GM18508 (cell line): ENCODE measurements around the gene ETV6.

ENCODE experiments used
- ATAC-seq: cut with Tn5 transposase; IDR thresholded peaks from one replicate; pipeline ENCODE4 v1.9.1; 2021; ENCODE audit warnings: moderate number of reproducible peaks; ENCODE audit not compliant: insufficient read depth, unreplicated experiment

Gene ETV6

DNA sequence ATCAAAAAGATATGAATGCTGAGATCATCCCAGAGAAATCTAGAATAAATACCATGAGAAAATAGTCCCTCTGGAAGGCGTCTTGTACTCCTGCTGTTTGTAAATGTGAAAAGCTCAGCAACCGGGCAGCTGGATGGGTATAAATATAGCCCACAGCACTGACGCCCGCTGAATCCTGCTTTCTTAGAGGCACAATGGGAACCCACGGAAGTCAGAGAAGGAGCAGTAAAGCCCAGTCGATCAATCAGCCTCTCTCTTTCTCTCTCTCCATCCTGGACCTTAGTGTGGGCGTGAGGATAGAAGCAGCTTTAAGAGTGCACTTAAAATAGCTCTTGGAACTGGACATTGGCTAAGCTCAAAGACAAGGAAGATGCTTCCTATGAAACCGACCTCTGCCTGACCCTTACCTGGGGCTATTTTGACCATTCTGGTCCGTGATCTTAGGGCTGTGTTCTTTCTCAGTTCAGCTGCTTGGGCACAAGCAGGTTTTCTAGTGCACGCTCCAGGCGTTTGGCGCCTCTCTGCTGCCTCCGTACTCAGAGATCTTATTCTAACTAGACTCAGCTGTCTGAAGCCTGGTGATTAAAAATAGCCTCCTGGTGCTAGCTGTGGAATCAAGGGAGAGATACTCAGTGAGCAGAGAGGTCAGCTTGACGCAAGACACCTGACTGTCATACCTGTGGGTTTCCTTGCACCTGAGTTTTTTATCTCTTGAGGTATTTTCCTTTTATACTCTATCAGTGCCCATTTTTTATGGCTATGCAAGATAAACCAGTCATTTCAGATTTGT, 144.6 kb downstream of the ETV6 start:
- no peak for ATAC-seq

DNA sequence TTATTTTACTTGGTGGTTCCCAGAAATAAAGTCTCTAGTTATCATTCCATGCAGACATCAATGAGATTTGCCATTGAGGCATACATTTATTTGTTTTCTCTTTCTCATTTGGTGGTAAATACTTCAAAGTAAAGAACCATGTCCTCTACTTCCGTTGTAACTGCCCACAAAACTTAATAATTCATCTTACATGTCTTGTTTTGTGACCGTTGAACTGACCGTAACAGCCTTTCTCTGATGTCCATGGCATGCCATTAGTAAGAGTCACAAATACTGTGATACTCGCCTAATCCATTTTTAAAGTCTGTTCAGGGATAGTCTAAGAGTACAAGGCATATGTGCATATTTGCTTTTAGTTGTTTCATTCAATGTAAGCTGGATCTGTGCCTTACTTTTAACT, 145.3 kb downstream of the ETV6 start:
- no peak for ATAC-seq

DNA sequence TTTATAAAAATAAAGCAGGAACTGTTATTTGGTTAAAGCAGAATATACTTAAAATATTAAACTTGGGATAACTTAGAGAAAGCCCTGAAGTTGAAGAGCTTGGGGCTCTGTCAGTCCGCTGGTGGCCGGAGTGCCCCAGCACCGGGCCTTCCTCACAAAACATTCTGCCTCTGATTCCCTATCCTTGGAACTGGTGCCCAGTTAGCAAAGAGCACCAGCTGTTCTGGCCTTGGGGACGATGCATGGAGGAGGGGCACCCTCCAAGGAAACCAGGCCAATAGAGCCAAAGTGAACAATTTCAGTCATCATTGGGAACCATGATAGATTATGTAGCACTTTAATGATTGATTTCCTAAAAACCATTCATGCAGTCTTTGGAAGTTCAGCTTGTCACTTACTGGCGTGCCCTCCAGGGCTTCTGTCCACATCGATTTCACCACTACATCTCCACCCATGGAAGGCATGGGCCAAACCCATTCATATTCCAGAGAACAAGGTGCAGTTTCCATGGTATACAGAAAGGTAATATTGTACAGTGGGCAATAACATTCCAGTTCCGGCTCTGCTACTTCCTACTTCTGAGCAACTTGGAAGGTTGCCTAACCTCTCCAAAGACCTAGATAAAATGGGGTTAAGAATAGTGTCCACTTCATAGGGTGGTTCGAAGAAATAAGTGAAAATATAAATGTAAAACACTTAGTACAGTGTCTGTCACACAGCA, 145.9 kb downstream of the ETV6 start:
- no peak for ATAC-seq

DNA sequence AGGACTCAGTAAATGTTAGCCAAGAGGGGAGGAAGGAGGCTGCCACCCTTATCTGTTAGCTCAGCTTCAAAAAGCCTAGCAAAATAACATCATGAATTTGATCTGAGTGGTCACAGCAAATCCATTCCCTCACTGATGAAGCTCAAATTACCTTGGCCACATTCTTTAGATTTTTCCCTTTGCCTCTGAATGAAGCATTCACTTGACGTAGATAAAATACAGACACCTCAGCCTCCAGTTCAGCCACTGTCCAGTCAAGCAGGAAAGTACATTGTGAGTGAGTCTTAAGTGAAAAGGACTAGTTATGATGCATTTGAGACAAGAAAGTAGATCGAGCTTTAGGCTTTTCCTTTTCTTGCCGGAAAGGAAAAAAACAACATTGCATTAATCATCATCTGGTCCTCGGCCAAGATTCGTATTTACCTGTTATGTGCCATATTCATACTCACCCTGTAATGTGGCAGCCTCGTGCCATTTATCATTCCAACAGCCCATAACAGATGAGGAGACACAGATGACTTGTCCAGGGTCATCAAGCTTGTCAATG, 146.5 kb downstream of the ETV6 start:
- ATAC-seq, result no peak

DNA sequence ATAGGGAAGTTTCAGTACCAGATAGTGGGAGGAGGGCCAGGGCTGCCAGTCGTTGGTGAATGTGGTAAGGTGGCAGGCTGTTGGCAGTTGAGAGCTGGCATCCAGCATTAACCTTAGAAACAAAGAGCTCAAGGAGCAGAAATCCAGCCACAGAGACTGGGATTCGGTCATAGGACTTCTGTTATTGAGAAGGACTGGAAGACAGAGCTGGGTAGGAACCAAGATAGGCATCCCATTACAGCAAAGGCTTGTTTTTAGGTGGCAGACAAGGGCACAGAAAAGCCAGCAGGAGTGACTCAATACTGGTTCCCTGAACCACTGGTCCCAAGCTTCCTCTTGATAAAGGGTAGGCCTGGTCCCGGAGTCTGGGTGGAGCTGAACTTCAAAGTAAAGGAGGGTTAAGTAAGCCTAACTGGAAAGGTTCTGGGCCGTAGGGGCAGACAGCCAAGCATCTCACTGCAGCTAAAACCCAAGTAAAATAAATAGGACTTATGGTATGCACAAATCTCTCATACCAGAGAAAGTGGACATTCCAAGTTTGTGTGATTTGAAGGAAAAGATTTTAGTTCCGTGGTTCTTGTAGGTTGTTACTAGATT, 147.9 kb downstream of the ETV6 start:
- ATAC-seq, result no peak

DNA sequence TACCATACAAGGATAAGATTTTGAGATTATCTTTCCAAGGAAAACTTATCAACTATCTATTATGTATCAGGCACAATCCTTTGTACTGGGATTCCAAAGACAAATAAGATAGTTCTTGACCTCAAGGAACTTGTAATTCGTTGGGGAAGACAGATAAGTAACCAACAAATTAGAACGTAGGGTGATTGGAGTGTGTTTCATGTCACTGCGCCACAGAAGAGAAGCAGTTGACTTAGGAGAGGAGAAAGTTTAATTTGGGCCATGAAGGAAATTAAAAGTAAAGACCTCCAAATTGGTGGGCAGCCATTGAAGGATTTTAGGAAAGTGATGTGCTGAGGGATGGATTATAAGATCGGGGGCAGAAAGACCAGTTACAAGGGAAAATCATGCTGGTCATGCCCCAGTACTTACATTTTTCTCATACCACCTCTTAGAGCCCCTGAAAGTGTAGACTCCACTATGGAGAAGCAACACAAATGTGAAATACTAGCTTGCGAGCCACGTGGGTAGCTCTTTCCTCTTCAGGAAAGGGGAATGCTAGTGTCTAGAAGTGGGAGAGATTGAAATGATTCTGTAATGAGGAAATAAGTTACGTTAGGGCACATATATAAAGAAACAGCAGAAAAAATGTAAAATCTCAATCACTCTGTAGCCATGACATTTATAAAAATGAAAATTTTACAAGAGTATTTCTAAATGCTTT, 148.7 kb downstream of the ETV6 start:
- ATAC-seq, result no peak

DNA sequence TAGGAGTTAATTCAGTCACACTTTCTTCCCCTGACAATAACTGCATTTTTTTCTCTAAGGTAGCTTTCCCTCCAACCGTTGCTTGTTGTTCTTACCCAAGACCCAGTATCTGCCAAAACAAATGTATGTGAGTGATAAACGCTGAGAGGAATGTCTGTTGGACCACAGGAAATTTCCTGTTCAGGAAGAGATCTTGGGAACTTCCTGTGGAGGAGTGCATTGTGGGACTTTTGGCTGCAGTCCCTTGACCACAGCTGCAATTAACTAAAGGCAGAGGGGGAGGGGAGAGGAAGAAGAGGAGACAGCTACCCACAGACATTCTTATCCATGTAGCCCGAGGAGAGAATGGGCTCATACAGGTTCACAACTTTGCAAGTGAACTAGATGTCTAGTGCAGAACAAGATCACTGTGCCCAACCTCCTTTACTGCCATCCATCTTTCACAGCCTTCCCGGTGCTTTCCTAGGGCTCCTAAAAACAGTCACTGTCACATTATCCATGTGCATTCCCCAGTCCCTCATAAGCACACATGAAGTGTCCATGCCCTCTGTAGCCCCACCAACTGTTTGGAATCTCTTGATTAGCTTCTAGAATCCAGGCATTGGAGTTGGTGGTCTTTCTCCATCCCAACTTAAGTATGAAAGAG, 149.5 kb downstream of the ETV6 start:
- no peak for ATAC-seq

DNA sequence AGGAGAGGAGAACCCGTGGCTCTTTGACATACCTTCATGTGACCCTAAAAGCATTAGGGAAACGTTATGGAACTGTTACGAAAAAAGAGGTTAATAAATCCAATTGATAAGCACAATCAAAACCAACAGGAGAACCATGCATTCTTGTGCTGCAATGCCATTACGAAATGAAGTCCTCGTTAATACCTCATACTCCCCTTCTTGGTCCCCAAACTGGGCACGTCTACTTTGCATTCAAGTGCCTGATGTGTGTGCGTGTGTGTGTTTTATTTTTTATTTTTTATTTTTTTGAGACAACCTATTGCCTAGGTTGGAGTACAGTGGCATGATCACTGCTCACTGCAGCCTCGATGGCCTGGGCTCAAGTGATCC, 150.0 kb downstream of the ETV6 start:
- ATAC-seq, result no peak

DNA sequence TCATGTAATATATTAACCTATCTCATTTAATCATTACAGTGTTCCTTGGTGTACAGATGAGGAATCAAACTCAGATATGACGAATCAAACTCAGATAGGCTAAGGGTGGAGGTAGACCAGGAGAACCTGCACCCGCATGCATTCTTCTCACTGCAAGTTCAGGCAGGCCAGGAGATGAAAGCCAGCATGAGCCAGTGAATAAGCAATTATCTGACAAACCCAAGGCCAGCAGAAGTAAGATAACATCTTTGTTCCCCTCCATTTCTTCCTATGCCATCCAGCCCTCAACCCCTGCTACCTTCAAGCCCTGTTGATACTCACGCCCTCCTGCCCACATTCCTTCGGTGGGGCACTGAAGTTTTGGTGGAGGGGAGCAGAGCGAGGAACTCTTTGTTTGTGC, 152.2 kb downstream of the ETV6 start:
- no peak for ATAC-seq

DNA sequence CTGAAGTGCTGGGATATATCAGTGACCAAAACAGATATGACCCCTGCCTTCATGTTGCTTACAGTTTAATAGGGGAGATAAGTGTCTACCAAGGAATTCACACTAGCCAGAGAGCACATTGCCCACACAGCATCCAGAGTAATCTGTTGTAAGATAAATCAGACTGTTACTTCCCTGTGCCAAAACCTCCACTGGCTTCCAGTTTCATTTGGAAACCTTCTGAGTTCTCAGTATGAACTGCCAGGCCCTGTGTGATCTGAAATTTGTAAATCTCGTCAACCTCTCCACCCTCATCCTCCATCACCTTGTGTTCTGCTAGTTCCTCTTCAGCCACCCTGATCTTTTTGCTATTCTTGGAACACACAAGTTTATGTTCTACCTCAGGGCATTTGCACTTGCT, 154.7 kb downstream of the ETV6 start:
- ATAC-seq, result no peak

DNA sequence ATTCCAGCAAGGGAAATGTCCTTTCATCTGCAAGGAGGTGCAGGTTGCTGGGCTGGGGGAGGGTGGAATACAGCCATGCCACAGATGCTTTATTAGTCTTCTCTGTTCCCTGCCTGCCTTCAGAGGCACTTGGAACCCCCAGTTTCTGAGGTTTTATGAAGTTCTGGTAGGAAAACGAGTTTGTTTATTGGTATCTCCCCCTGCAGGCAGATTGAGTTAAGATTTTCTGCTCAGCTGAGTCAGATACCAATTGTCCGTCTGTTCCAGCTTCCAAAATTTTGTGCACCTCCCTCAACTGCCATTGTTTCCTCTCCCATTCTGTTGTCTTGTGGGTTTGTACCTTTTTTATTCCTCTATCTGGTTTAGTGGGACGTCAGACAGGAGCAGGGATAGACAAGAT, 155.6 kb downstream of the ETV6 start:
- ATAC-seq, result no peak

DNA sequence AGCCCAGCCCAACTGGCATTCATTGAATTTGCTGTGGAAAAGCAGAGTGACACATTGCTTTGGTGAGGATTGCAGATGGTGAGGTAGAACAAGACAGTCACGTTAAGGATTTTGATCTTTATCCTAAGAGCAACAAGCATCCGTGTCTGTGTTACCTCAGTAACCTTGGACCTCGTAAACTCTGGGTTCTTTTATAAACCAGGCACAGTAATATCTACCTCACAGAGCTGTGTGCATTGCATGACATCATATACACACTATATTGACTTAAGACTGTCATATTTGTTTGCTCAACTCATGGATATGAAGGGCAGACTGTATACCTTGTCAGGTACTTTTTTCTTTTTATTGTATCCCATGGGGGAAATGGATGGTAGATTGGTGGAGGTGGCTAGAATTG, 156.2 kb downstream of the ETV6 start:
- ATAC-seq, result no peak

DNA sequence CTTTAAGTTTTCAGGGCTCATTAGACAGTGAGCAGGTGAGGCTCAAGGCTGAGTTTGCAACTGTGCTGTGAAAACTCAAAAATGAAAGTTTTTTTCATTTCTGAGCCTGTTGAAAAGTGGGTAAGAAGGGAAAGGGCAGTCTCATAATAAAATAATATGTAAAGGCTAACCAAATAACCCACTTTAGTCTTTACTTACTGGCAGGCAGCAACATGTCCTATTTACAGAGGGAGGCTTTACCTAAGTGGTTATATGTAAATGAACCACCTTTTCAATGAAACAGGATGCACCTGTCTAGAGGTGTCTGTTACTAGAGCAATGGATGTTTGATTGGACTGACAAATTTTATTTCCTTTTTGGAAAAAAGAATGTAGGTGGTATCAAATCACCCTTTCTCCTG, 158.0 kb downstream of the ETV6 start:
- no peak for ATAC-seq

DNA sequence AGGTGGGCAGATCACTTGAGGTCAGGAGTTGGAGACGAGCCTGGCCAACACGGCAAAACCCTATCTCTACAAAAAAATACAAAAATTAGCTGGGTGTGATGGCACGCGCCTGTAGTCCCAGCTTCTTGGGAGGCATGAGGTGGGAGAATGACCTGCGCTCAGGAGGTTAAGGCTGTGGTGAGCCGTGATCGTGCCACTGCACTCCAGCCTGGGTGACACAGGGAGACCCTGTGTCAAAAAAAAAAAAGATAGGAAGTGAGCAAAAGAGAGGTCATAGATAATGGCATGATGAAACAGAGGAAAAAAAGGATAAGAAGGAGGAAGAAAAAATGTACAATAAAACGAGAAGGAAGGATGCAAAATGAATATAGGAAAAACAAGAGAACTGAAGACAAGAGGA, 159.5 kb downstream of the ETV6 start:
- no peak for ATAC-seq

DNA sequence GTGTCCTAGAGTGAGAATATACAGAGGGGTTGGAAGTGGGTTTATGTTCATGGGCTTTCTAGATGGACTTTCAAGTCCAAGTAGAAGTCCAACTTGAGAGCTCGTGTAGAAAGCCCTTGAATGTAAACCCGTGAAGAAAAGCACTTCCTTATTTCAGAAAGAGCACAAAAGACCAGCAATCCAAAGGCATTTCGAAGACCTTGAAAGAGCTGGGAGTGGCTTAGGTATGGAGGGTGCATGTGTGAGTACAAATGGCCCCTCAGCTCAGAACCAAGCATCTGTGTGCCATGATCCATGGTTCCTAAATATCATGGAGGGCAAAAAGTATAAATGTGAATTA, 160.7 kb downstream of the ETV6 start:
- no peak for ATAC-seq

DNA sequence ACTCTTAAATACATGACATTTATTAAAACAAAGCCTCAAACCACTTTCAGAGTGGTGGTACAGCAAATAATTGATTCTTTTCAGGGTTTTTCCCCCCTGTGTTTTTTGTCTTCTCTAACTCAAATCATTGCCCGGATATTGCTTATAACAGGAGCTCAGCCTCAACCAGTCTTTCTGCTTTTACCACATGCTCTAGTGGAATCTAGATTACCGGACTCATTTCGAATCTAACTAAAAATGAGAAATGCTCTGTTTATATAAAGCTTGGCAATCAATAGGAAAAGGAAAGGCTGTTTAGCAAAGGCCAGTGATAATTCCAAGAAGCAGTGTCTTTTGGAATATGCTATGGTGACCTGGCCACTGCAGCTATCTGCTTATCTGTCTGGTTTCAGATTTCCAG, 161.5 kb downstream of the ETV6 start:
- no peak for ATAC-seq

DNA sequence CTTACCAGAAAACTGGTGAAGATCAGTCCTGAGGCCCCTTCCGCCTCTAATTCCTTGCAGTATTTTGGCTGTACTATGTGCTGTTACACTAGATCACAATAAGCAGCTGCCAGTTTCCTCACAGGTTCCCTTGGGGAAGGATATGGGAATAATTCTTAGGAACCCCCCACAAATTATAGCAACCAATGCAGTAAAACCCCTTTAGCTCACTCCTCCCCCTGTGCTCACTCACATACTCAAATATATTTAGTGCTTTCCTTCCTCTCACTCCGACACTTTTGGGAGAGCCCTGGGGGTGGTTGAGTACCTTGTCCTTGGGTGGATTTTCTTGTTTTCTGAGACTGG, 162.7 kb downstream of the ETV6 start:
- no peak for ATAC-seq

DNA sequence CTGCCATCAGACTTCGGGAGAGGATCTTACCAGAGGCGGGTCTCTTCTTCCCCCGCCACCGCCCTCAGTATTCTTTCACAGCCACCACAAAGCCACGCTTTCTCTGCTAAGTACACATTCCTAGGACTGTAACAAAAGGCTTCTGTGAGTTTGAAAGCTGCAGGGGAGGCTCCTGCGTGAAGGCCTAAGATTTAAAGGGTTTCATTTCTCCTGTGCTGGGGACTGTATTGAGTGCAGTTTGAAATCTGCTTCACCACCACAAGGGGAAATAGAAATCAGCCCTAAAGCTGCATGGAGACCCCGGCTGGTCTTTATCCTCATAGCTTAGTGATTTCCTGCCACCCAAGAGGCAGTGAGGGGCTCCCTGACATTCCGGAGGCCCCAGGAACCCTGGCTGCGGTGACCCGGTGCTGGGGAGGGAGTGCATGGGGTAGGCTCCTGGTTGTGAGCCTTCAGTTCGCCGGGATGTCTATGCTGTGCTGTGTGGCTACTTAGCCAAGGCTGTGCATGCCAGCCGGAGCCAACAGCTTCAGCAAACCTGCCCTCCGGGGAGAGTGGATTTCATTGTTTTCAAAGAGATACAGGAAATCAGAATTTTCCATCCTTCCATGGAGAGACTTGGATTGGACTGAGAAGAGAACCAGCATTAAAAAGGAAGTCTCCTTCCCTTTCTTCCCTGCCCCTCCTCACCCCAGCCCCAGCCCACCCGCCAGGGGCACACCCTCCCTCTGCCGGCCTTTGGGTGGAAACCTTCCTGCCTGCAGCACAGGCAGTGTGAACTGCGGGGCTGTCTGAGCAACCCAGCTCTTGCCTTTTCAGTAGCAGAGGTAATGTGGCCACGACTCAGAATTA, 163.3 kb downstream of the ETV6 start:
- ATAC-seq, result peak; percentile 70

DNA sequence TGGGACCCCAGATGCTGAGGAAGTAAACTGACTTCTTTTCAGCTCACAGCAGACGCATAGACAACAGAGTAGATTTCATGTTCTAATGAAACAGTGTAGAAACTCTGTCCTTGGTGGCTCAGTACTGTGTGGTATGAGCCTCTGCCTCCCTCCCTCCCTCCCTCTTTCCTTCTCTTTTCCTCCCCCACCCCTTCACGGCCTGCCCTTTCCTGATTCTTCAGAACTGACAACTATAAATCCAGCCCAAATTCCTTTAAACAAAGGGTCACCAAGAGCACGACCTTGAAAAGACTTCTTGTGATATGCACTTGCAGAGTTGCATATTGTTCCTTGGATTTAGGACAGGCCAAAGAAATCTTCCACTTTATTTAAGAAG, 164.0 kb downstream of the ETV6 start:
- no peak for ATAC-seq

DNA sequence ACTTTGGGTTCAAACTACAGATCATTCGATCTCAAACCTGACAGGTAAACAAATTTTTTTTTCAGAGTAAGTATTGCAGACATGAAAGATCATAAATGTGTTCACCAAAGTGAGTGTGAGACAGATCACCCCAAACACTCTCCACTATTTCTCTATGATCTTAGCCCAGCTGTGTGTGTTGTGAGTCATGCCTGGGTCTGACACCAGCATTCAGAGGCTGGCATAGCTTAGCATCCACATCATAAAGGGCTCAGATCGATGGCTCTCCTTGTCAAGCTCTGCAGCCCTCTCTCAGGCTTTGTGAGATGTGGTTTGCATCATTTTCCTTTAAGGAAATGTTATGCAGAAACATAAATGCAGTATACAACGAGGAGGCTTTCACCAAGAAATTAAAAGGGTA, 164.9 kb downstream of the ETV6 start:
- ATAC-seq, result no peak
